ENCODE results near the gene USF2.

The USF2 gene

DNA sequence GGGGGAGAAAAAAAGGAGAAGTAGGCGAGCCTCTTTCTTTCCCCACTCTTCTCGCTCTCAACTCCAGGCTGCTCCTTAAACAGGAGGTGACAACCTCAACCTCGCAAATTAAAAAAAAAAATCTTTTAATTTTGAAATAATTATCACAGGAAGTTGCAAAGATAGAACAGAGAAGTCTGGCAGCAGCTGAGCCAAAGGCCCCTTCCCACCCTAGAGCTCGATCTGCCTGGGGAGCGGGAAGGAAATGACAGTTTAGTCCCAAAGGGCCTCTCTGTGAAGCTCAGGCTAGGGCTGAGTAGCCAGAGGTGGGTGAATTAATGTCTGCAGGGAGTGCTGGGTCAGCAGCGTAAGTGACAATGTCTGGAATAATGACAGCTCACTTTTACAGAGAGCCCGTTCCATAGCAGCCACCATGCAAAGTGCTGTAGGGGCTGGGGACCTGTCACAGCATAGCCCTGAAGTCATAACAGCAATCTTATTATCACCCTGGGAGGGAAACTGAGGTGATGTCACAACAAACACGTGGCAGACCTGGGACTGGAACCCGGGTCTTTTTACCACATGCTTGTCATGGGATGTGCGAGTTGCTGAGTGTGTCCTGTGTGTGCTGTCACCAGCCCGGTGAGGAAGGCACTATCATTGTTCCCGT is 51.4 kb downstream of the USF2 start:
- H3K27ac Mint-ChIP-seq = no peak overlapping the region
- peaks cover 0 to 7% of the 10 kb centered on the region in 2 donors for H3K4me1 Mint-ChIP-seq (ENCODE audit: low read depth in 2 of 2)
- H3K36me3 Mint-ChIP-seq (ENCODE audit: insufficient read depth) = no peaks in the 10 kb centered on the region
- no peak overlapping the region for H3K4me3 Mint-ChIP-seq
- peaks cover 12 to 21% of the 10 kb centered on the region in 2 donors for H3K27me3 Mint-ChIP-seq
- no peak for ATAC-seq (replicated peaks)
- H3K9me3 Mint-ChIP-seq = peaks cover 0 to 2% of the 10 kb centered on the region in 2 donors
- no peak for DNase-seq

DNA sequence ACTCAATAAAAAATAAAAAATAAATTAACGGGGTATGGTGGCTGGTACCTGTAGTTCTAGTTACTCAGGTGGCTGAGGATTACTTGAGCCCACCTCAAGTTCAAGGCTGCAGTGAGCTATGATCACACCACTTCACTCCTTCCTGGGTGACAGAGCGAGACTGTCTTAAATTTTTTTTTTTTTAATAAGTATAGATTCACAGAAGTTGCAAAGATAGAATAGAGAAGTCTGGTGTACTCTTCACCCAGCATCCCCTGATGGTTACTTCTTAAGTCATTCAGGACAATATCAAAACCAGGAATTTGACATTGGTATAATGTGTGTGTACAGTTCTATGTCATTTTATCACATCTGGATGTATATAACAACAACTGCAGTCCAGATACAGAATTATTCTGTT is 52.5 kb downstream of the USF2 start:
- Mint-ChIP-seq H3K4me1 (ENCODE audit: low read depth in 2 of 2) (peaks cover 0 to 7% of the 10 kb centered on the region in 2 donors), H3K36me3 (ENCODE audit: insufficient read depth) (no peaks in the 10 kb centered on the region), H3K27ac (no peak overlapping the region), H3K9me3 (peaks cover 0 to 2% of the 10 kb centered on the region in 2 donors), H3K27me3 (peaks cover 12 to 21% of the 10 kb centered on the region in 2 donors), H3K4me3 (no peak overlapping the region)
- DNase-seq (no peak), ATAC-seq (replicated peaks) (no peak)

DNA sequence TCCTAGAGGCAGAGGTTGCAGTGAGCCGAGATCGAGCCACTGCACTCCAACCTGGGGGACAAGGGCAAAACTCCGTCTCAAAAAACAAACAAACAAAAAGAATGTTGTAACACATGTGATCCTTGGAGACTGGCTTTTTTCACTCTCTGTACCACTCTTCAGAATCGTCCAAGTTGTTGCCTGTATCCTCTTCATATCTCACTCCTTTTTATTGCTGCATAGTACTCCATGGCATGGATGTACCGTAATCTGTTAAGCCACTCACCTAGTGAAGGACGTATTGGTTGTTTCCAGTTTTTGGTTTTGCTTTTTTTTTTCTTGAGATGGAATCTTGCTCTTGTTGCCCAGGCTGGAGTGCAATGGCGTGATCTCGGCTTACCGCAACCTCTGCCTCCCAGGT is 53.3 kb downstream of the USF2 start:
- peaks cover 12 to 21% of the 10 kb centered on the region in 2 donors for H3K27me3 Mint-ChIP-seq
- ATAC-seq (replicated peaks) = no peak
- no peak overlapping the region for H3K27ac Mint-ChIP-seq
- no peak overlapping the region for H3K4me3 Mint-ChIP-seq
- no peaks in the 10 kb centered on the region for H3K36me3 Mint-ChIP-seq (ENCODE audit: insufficient read depth)
- no peak for DNase-seq
- H3K4me1 Mint-ChIP-seq (ENCODE audit: low read depth in 2 of 2) = peaks cover 0 to 7% of the 10 kb centered on the region in 2 donors
- H3K9me3 Mint-ChIP-seq = peaks cover 0 to 2% of the 10 kb centered on the region in 2 donors

DNA sequence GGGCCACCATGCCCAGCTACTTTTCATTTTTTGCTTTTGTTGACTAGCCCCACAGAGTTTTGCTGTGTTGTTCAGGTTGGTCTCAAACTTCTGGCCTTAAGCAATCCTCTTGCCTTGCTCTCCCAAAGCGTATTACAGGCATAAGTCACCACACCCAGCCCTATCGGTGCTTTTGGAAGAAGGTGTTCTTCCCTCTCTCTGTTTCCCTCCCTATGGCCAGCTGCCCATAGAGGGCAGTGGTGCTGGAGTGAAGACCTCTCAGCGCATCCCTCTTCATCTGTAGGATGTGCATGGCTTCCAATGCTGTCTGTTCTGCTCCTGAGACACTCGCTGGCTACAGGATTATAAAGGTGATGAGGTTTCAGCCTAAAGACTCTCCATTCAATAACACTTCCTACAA is 58.9 kb downstream of the USF2 start:
- no peak for DNase-seq

DNA sequence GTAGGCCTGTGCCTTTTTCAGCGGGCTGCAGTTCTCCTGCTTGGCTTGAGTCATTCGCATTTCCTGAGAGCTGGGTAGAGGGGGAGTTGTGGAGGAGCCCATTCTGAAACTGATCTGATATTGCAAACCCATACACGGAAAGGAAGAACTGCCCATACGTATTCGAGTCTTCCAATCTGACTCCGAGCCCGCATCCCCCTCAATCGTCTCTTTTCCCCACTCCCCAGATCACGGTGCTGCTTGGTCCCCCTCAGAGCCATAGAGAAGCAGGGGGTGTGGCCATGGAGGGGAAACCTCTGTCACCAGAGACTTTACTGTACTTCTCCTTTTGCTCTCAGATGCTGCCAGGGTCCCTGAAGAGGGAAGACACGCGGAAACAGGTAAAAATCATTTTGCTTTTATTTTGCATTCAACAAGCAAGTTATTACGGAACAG is 60.1 kb downstream of the USF2 start, which contains the start of gene CD22:
CD22 (plus strand) TSS at position 337 of the 435 bp plus-strand sequence. CDS start 2,854 bp downstream, outside the sequence.
- Mint-ChIP-seq H3K36me3 (ENCODE audit: insufficient read depth) (peaks cover 3% of the 10 kb centered on the region), H3K4me3 (peak within 1 kb of the TSS in 1 of 2 donors; percentile 22), H3K27me3 (peaks cover 46 to 57% of the 10 kb centered on the region in 2 donors), H3K4me1 (ENCODE audit: low read depth in 2 of 2) (peaks cover 0 to 2% of the 10 kb centered on the region in 2 donors), H3K9me3 (no peaks in the 10 kb centered on the region), H3K27ac (no peak within 1 kb of the TSS)
- ATAC-seq (replicated peaks) (peak; percentile 48), DNase-seq (no peak)

More for the DNA sequence above, 58.9 kb downstream of the USF2 start:
- H3K27ac Mint-ChIP-seq = no peak overlapping the region
- H3K4me1 Mint-ChIP-seq (ENCODE audit: low read depth in 2 of 2) = peaks cover 0 to 2% of the 10 kb centered on the region in 2 donors
- H3K27me3 Mint-ChIP-seq = peaks cover 34 to 45% of the 10 kb centered on the region in 2 donors
- no peaks in the 10 kb centered on the region for H3K9me3 Mint-ChIP-seq
- H3K4me3 Mint-ChIP-seq = no peak overlapping the region
- H3K36me3 Mint-ChIP-seq (ENCODE audit: insufficient read depth) = no peaks in the 10 kb centered on the region
- no peak for ATAC-seq (replicated peaks)

DNA sequence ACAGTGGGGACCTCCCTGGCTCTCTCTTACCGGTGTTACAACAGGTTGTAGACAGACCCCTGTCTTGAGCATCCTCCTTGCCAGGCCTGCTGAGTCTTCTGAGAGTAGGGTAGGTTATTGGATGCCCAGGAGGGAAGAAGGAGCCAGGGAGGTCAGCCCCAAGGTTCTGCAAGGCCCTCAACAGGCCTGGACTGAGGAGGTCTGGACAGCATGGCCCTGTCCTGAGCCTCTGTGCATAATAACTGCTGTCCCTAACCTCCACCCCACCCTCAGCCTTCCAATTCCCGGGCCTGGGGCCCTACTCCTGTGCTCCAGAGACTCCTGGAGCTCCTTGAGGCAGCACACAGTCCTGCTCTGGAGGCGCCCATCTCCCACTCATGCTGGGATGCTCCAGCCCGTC is 60.6 kb downstream of the USF2 start:
- no peak for ATAC-seq (replicated peaks)
- Mint-ChIP-seq H3K27ac (no peak overlapping the region), H3K36me3 (ENCODE audit: insufficient read depth) (peaks cover 3% of the 10 kb centered on the region), H3K9me3 (no peaks in the 10 kb centered on the region), H3K4me1 (ENCODE audit: low read depth in 2 of 2) (peaks cover 0 to 2% of the 10 kb centered on the region in 2 donors), H3K4me3 (peak overlapping the region in 1 of 2 donors; percentile 22), H3K27me3 (peaks cover 51 to 61% of the 10 kb centered on the region in 2 donors)
- DNase-seq = no peak
